ENCODE data around the gene BNC2.
"Not testable (repeated sequence)": the region's sequence is repeated elsewhere in the genome, so short reads cannot be mapped to it uniquely, and the experiment has no call there.

The BNC2 gene

DNA sequence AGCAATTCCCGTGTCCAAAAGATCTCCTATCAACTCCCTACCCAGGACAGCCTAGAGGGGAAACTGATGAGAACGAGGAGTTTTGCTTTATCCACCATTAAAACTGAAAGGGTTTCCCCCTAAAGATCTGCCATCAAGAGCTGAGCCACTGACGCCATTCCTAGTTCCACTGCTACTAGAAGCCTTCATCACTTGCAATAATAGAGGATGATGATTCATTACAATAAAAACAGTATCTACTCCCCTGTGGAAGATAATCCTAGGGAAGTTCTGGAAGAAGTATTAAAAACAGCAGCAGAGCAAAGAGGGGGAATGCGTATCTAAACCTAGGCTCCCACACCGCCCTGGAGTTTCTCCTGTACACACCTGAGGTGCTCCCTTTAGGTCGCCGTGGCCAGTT is 394.5 kb downstream of the BNC2 start:
- DNase-seq: no peak

DNA sequence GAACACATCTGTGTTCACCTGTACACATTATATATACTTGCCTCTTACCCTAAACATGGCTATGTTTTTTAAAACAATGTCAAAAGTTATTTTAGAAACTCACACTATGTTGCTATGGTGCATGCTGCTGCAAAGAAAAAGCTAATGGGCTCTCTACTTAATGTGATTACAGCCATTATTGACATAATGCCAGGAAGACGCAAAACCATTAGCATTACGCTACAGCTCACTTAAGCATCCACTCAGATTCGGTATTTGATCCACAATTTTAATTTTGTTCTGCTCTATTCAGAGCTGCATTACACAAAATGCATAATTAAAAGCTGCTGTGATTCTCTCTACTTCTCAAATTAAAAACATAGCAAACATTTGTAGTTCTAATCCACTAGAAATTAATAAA is 395.2 kb downstream of the BNC2 start:
- DNase-seq: no peak

DNA sequence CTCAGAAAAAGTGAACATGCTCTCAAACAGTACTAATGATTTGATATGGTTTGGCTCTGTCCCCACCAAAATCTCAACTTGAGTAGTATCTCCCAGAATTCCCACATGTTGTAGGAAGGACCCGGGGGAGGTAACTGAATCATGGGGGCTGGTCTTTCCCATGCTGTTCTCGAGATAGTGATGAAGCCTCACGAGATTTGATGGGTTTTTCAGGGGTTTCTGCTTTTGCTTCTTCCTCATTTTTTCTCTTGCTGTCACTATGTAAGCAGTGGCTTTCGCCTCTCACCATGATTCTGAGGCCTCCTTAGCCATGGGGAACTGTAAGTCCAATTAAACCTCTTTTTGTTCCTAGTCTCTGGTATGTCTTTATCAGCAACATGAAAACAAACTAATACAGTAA is 401.3 kb downstream of the BNC2 start:
- DNase-seq: no peak

- DNase-seq: no peak
Measured at GRCh38 chr9:16461851-16462250, 408.6 kb downstream of the BNC2 start.

GRCh38 chr9:16461137-16461840 is 409.2 kb downstream of the BNC2 start:
- DNase-seq: no peak

DNA sequence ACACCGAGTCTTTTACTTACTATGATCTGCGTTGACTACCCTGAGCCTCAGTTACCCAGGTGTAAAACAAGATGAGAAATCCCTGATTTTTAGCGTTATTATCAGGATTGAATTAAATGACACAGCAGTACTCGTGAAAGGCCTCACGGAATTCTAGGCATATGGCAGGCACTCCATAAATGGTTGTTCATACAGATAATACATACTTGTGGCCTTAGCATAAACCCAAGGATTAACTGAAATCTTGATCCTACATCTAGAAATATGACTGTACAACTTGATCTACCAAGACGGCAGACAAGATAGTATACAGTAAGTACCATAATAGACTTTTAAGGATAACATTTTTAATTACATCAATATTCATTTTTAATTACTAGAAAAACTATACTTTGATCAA is 409.8 kb downstream of the BNC2 start:
- DNase-seq: no peak

GRCh38 chr9:16459421-16460148 is 410.9 kb downstream of the BNC2 start:
- DNase-seq: no peak

DNA sequence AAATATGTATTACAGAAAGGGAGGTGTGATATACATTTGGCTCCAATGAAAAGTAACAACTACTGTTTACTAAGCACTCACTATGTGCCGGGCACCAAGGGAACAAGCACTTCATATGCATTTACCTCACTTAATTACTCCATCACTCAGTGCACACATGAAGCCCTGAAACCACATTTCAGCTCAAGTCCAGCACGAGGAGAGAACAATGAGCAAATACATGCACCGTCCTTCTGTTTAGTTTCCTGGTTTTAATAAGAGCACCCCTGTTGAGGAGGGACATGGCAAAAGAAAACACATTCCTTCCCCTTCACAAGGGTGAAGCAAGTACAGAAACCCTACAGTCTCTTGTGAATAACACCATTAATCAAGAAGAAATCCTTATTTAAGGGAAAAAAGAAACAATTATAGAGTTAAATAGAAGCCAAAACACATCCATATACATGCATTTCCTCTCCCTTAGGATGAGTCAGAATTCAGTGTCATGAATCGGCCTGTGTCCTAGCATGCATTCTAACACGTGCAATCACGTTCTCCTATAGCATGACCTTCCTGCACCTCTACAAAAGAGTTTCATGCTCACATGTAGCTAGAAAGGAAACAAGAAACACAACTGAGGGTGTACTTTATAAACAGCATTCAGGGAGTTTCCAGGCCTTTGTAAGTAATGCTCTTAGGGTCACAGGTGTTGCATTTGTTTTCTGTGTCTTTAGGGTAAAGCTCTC is 411.6 kb downstream of the BNC2 start:
- no peak for DNase-seq

- no peak for DNase-seq
Measured at GRCh38 chr9:16455842-16456241, 414.6 kb downstream of the BNC2 start.

DNA sequence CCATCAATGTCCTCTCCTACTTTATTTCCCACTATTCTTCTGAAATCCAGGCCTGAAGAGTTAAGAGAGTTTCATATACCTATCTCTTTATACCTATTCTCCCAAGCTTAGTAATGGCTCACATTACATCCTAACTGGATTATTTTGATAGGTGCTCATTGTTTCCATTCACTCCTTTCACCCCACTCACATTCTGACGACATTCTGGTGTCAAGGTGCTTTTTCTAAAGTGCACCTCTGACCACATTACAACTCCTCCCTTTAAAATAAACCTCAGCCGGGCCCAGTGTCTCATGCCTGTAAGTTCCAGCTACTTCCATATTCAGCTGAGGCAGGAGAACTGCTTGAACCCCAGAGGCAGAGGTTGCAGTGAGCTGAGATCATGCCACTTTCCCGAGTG is 417.1 kb downstream of the BNC2 start:
- no peak for DNase-seq

DNA sequence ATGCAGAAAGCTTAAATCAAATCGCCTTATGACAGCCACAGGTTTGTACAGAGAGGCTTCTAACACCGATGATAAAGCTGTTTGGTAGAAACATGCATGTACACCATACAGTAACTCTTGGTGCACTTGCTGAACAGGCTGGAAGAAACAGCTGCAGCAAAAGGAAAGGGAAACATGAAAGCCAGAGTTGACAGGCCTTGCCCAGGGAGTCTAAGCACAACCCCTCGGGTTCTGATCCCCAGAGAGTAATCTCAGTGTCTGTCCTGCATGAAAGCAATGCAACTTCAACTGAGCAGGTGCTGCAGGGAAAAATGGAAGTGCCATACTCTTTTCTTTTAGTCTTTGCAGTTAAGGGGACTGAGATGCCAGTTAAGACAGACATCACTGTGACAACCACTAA is 419.9 kb downstream of the BNC2 start:
- no peak for DNase-seq

GRCh38 chr9:16450043-16450442 is 420.4 kb downstream of the BNC2 start:
- DNase-seq: no peak

GRCh38 chr9:16449076-16449730 is 421.3 kb downstream of the BNC2 start:
- DNase-seq: no peak

- DNase-seq: no peak
Measured at GRCh38 chr9:16447946-16448345, 422.5 kb downstream of the BNC2 start.

DNA sequence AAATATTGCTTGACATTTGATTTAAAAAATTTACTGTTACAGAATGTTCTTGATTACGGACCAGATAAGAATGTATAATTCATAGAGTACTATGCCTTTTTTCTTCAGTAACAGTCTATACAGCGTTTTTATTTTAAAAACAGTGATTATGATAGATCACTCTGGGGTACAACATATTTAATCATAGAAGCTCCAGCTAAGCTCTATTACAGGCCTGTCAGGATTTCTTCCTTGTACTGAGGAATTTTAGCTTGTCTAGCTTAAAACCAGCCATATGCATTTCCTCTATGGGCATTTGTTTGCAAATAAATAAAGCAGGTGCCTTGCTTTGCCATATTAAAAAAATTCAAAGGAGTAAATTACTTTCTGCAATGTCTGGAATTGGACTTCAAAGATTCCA is 423.8 kb downstream of the BNC2 start:
- no peak for DNase-seq

GRCh38 chr9:16445141-16445920 is 425.1 kb downstream of the BNC2 start:
- DNase-seq: no peak

GRCh38 chr9:16442622-16443021 is 427.8 kb downstream of the BNC2 start:
- no peak for DNase-seq

DNA sequence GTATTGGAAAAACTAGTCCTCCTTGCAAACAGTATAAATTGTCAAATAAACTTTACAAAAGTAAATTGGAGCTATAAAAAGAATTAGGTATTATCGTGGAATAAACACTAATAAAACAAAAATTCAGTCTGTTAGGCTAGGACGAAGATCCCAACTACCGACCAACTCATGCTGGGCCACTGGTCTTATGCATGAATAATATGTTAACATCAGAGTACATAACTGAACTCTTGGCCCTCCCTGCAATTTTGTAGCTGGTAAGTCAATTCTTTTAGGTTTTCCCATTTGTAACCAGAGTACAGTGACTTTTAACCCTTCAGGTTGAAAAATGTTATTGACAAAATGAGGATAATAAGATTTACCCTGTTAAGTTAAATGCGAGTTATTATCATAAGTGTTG is 428.7 kb downstream of the BNC2 start:
- DNase-seq: no peak

DNA sequence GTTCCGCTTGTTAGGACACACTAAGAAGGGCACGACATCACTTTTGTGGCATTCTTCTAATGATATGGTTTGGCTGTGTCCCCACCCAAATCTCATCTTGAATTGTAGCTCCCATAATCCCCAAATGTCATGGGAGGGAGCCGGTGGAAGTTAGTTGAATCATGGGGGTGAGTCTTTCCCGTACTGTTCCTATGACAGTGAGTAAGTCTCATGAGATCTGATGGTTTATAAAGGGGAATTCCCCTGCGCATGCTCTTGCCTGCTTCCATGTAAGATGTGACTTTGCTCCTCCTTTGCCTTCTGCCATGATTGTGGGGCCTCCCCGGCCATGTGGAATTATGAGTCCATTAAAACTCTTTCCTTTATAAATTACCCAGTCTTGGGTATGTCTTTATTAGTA is 431.6 kb downstream of the BNC2 start:
- not testable (repeated sequence) for DNase-seq

DNA sequence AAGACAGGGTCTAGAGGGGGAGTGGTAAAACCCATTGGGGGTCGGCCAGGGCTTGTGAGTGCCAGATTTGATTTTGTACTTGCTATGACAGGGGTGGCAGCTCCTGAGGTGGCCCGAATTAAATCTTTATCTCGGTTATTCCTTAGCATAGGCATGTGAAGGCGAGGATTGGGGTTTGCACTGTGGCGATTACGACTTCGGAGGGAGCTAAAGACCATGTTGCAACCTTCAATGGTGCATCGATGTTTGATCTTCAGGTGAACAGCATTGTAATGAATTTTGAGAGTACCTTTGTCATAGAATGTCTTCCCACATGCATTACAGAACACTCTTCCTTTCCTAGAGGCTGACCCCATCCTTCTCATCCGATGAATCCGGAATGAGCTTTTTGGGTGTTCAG is 433.9 kb downstream of the BNC2 start:
- no peak for DNase-seq

DNA sequence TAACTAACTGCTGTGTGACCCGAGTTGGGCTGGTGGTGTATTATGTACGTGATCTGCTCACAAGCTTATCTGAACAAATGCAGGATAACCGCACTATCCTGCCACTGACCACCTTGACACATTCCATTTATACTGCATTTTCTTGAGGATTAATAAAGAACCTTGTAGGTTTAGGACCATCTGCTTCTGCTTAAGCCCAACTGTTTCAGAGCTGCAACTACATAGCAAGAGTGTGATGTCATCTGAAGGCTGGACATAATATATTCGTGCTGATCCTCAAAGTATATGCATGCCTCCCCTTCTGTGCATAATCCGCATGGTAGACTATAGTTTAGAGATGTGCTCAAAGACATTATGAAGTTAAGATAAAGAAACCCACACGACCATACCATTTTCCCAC is 435.9 kb downstream of the BNC2 start:
- no peak for DNase-seq

DNA sequence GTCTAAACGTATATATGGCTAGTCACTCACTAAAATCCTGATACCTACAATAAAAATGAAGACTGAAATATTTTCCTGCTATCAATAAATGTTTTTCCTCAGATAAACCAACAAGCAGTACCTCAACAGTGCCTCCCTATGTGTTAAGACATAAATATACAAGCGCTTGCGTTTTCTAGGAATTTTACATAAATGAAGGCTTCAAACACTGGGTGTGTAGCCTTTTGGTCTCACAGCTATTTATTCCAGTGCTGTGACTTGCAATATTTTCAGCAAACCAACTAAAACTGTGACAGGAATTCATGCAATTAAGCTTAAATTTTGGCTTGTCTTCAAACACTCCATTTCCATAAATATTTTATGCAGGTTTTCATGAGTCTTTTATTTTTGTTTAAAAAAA is 437.0 kb downstream of the BNC2 start:
- DNase-seq: no peak

Data from activated CD4-positive, alpha-beta T cell treated with anti-CD3 and anti-CD28 coated beads, Interleukin-2, amount 50 U/mL, for 4 hours (primary cell).